HCT116 (cell line): ENCODE measurements around the gene RPL38.

Experiments
- CTCF ChIP-seq, 3 experiments: fragments of 200-600 bp in 1 of 3; sonication (generic) in 1 of 3; IDR thresholded peaks in 2 of 3; conservative IDR thresholded peaks in 1 of 3; 2 replicates each; pipeline ENCODE4 v1.5.1; 2012 to 2017; ENCODE audit warnings: low read depth in 2 of 3, low read length in 2 of 3, antibody characterized with exemption in 1 of 3, borderline replicate concordance in 1 of 3, control low read depth in 1 of 3, mild to moderate bottlenecking in 1 of 3, mixed read lengths in 1 of 3, mixed run types in 1 of 3, moderate library complexity in 1 of 3; ENCODE audit not compliant: insufficient read depth in 1 of 3
- EGR1 ChIP-seq: IDR thresholded peaks from 2 replicates; pipeline ENCODE4 v1.6.1; 2012; ENCODE audit warnings: low read depth
- EZH2 ChIP-seq: fragments of 200-600 bp; sonication (generic); IDR thresholded peaks from 2 replicates; pipeline ENCODE4 v1.6.1; 2017; ENCODE audit warnings: antibody characterized with exemption, mixed run types
- EZH2phosphoT487 ChIP-seq: fragments of 200-600 bp; IDR thresholded peaks from 2 replicates; pipeline ENCODE4 v1.6.1; 2018; ENCODE audit warnings: antibody characterized with exemption, borderline replicate concordance
- JUND ChIP-seq: IDR thresholded peaks from 2 replicates; pipeline ENCODE4 v1.6.1; 2012
- POLR2A ChIP-seq: IDR thresholded peaks from 2 replicates; pipeline ENCODE4 v1.7.0; 2011; ENCODE audit warnings: borderline replicate concordance; ENCODE audit not compliant: insufficient read depth, insufficient read length; ENCODE audit errors: extremely low read depth
- POLR2AphosphoS5 ChIP-seq: IDR thresholded peaks from 2 replicates; pipeline ENCODE4 v1.6.1; 2011; ENCODE audit warnings: mild to moderate bottlenecking, low read depth, low read length, moderate library complexity
- SP1 ChIP-seq: IDR thresholded peaks from 2 replicates; pipeline ENCODE4 v1.6.1; 2012; ENCODE audit warnings: low read depth
- SRF ChIP-seq: IDR thresholded peaks from 2 replicates; pipeline ENCODE4 v1.6.1; 2012; ENCODE audit warnings: low read depth
- YY1 ChIP-seq: IDR thresholded peaks from 2 replicates; pipeline ENCODE4 v1.6.1; 2011; ENCODE audit warnings: low read length, low read depth, moderate library complexity, mild to moderate bottlenecking; ENCODE audit not compliant: insufficient replicate concordance; ENCODE audit errors: extremely low read depth
- ZBTB33 ChIP-seq: IDR thresholded peaks from 2 replicates; pipeline ENCODE4 v1.6.1; 2011; ENCODE audit warnings: mild to moderate bottlenecking, low read length, moderate library complexity; ENCODE audit not compliant: insufficient replicate concordance; ENCODE audit errors: extremely low read depth

GRCh38 chr17:74235040-74235581 is 31.6 kb downstream of the RPL38 start:
- TF ChIP-seq CTCF (IDR thresholded peaks at IDR 0.05 in 2 of 3, conservative IDR thresholded peaks at IDR 0.05 in 1 of 3; ENCODE audit: borderline replicate concordance in 1 of 3, insufficient read depth in 1 of 3, low read depth in 2 of 3, low read length in 2 of 3) (no peak), POLR2A (no peak), ZBTB33 (no peak), EZH2phosphoT487 (no peak), POLR2AphosphoS5 (no peak), JUND (no peak), SP1 (no peak), EGR1 (no peak), EZH2 (no peak), SRF (no peak), YY1 (no peak)
